GM23248 (cell line): ENCODE data around the gene PHF11.

ENCODE experiments used
- EZH2 ChIP-seq: fragments of 200-600 bp; sonication (generic); IDR thresholded peaks from 2 replicates; pipeline ENCODE4 v1.6.1; 2018; ENCODE audit warnings: antibody characterized with exemption, mild to moderate bottlenecking; ENCODE audit not compliant: insufficient read depth, poor library complexity, severe bottlenecking
- EZH2phosphoT487 ChIP-seq: fragments of 200-600 bp; sonication (generic); IDR thresholded peaks from 2 replicates; pipeline ENCODE4 v1.6.1; 2018; ENCODE audit warnings: antibody characterized with exemption, moderate library complexity, mild to moderate bottlenecking, low read depth; ENCODE audit not compliant: insufficient read depth

DNA sequence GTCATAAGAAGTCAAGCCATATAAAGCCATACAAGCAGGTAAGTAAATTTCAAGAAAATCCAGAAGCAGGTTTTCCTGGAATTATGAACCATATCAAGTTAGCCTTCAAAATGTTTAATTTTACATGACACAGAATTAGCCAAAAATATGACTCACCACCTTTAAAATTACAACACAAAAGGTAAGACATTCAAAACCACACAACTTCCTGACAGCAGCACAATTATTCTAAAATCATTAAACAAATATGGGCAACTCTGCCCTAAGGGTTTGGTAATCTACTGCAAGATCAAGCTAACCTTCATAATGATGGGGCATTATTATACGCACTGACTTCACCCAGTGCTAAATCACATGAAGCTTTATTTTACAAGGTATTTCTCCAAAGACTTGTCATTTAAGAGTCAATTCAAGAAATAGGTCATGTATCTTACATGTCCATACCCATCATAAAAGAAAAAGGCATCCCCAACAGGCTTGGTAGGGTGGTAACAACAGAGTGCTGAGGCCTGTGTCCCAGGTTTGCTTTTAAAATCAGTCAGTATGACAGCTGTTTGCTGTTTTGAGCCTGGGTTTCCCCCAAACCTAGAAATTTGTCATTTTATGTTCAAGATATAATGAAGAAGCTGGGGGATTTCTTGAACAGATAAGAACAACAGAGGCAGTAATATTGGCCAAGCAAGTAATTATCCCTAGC is 74.4 kb downstream of the PHF11 start:
- no peak for TF ChIP-seq EZH2
- no peak for TF ChIP-seq EZH2phosphoT487
